IPS-18a (cell line): Measurements from ENCODE around the gene SIDT1.

Source experiments
- H3K27ac ChIP-seq: one replicate; pipeline ENCODE4 v1.5.1; 2013; ENCODE audit warnings: low read length
- H3K27me3 ChIP-seq: one replicate; pipeline ENCODE4 v1.6.1; 2013; ENCODE audit warnings: mild to moderate bottlenecking, low read length; ENCODE audit not compliant: control insufficient read depth, insufficient read depth
- H3K36me3 ChIP-seq: one replicate; pipeline ENCODE4 v1.6.1; 2013; ENCODE audit warnings: low read depth, low read length; ENCODE audit not compliant: control insufficient read depth
- H3K4me1 ChIP-seq: one replicate; pipeline ENCODE4 v1.6.1; 2013; ENCODE audit warnings: low read depth, low read length; ENCODE audit not compliant: control insufficient read depth
- H3K4me3 ChIP-seq: one replicate; pipeline ENCODE4 v1.5.1; 2013; ENCODE audit warnings: low read length
- H3K9ac ChIP-seq: one replicate; pipeline ENCODE4 v1.6.1; 2013; ENCODE audit warnings: mild to moderate bottlenecking, low read length, moderate library complexity
- H3K9me3 ChIP-seq: one replicate; pipeline ENCODE4 v1.6.1; 2013; ENCODE audit warnings: low read depth, low read length; ENCODE audit not compliant: control insufficient read depth

SIDT1 gene

DNA sequence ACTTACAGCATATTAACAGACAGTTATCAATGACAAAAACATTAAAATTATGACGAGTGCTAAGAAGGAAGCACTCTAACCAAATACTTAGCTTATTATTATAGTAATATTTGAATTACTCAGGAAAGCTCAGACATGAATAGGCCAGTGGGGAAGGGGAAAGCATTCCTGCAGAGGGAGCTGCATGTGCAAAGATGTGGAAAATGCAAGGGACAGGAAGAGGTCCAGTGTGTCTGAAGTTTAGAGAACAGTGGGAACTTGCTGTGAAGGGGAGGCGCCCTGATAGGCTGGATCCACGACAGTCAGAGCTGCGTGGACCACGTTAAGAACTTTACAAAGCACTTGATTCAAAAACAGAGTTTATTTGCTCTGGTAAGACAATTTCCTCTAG lies 16.2 kb upstream of the SIDT1 start:
- Histone ChIP-seq H3K27me3 (peaks cover 23% of the 10 kb centered on the region), H3K36me3 (no peaks in the 10 kb centered on the region), H3K4me3 (no peak overlapping the region), H3K9ac (no peak overlapping the region), H3K4me1 (peaks cover 8% of the 10 kb centered on the region), H3K27ac (no peak overlapping the region), H3K9me3 (no peaks in the 10 kb centered on the region)

DNA sequence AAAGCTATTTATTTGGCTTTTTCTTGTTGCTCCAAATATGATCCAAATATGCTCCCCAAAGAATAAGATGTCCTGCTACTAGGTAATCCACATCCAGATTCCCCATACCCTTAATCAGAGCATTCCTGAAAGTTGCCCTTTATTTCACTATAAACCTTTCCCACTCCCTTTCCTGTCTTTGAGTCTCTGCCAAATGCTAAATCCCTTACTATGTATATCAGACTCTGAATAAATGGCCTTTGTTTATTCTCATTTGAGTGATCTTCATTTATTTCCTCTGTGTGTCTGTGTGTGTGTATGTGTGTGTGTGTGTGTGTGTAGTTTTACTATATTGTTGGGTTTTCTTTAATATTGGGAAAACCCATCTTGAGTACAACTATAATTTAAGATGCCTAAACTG lies 10.4 kb upstream of the SIDT1 start:
- Histone ChIP-seq H3K9ac (no peak overlapping the region), H3K4me3 (no peak overlapping the region), H3K27ac (no peak overlapping the region), H3K27me3 (peaks cover 25% of the 10 kb centered on the region), H3K36me3 (no peaks in the 10 kb centered on the region), H3K4me1 (no peaks in the 10 kb centered on the region), H3K9me3 (no peaks in the 10 kb centered on the region)

DNA sequence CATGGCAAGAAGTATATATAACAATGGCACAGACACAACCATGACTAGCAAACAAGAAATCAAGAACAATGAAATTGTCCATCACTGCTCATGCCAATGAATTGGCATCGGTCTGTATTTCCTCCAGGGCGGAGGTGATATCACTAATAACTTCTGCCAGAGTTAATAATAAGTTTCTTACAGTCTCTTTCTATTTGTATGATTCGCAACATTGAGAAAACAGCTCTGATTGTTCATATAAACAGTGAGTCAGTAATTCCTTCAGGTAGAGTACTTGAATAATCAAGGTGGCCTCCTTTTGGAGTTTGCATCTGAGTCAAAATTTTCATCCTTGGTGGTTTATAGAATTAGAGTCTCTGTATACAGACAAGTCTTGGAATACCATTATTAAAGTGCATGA lies 9.1 kb upstream of the SIDT1 start:
- Histone ChIP-seq H3K27me3 (peaks cover 25% of the 10 kb centered on the region), H3K36me3 (no peaks in the 10 kb centered on the region), H3K4me1 (no peaks in the 10 kb centered on the region)

DNA sequence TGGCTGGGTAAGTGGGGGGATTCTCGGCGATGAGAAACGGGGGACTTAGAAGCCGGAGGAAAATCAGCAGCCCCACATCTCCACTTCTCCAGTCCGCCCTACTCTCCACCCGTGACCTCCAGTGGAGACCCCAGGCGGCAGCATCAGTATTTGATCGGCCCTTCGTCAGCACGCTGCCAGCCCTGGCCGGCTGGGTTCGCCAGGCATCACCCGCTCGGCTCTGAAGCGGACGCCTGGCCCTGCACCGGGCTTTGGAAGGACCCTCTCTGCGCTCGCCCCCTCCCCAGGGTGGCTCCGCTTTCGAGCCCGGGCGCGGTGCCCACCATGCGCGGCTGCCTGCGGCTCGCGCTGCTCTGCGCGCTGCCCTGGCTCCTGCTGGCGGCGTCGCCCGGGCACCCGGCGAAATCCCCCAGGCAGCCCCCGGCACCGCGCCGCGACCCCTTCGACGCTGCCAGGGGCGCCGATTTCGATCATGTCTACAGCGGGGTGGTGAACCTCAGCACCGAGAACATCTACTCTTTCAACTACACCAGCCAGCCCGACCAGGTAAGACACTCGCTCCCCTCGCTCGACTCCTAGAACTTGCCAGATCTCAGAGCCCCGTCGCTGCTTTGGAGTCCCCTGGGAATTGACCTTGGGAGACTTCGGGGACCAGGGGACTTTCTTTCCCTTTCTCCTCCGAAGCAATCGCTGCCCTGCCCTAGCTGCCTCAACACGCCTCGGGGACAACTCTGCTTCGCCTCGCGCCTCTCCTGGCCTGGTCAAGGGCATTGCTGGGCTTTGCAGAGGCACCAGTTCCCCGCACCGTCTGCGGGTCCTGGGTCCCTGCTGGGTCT lies 561 bp downstream of the SIDT1 start:
- H3K27me3 ChIP-seq: peaks cover 80% of the 10 kb centered on the region
- peak overlapping the region; percentile 77 for H3K4me3 ChIP-seq
- H3K36me3 ChIP-seq: no peaks in the 10 kb centered on the region
- no peak overlapping the region for H3K9ac ChIP-seq
- H3K9me3 ChIP-seq: no peaks in the 10 kb centered on the region
- H3K27ac ChIP-seq: no peak overlapping the region
- H3K4me1 ChIP-seq: peaks cover 3% of the 10 kb centered on the region

More for the DNA sequence above, 9.1 kb upstream of the SIDT1 start:
- Histone ChIP-seq H3K9me3 (no peaks in the 10 kb centered on the region), H3K9ac (no peak overlapping the region), H3K4me3 (no peak overlapping the region), H3K27ac (no peak overlapping the region)

DNA sequence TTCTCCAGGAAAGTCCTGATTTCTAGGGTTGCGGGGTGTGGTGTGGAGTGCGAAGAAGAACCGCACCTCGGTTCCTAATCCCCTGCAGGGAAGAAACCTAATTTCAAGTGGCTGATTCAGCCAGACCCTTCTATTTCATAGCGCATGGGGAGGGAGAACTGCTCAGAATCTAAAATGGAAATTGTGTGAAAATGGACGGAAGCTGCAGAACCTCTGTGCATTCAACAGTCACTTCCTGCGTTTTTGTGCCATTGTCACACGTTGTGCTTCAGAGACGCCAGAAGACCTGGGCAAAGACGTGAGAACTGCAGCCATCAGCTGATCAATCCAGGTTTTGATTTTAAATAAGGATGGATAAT lies 1.2 kb downstream of the SIDT1 start:
- Histone ChIP-seq H3K4me1 (peaks cover 3% of the 10 kb centered on the region), H3K9ac (no peak overlapping the region), H3K36me3 (no peaks in the 10 kb centered on the region), H3K4me3 (peak overlapping the region; percentile 77), H3K27ac (no peak overlapping the region), H3K27me3 (peaks cover 80% of the 10 kb centered on the region), H3K9me3 (no peaks in the 10 kb centered on the region)

DNA sequence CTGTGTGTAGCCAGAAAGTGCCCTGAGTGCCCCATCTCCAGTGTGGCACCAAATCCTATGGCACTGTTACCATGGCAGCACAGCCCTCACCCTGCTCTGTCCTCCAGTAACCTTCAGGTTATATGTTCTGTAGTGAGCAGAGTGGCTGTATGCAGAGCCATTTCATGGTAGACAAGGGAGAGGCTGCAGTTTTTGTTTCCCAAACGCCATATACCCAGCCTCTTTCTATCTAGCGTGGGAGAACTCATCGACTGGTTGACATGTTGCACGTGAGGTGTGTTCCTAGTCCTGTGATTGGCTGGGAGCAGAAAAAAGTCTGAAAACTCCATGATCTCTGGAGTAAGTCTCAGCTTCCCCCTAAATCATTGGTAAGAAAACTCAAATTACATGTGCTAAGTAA lies 2.0 kb downstream of the SIDT1 start:
- H3K4me3 ChIP-seq: no peak overlapping the region

DNA sequence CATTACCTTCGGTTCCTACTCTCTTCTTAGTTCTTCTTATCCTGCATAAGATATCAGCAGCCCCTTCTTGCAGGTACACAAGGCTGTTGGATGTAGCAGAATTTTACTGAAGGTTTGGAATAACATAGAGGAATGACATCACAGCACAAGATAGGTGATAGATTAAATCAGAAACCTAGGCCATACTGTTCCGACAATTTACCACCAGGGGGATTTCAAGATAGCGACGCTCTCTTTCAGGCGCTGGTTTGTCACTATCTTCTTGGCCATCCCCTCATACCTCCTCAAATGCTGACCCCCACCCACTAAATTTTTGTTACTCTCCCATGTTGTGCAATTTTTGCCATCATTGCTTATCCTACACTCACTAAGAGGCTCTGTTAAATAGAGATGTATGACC lies 3.5 kb downstream of the SIDT1 start:
- no peaks in the 10 kb centered on the region for H3K9me3 ChIP-seq
- H3K4me1 ChIP-seq: peaks cover 3% of the 10 kb centered on the region
- H3K27ac ChIP-seq: no peak overlapping the region
- no peak overlapping the region for H3K4me3 ChIP-seq
- no peaks in the 10 kb centered on the region for H3K36me3 ChIP-seq
- H3K9ac ChIP-seq: no peak overlapping the region
- peaks cover 57% of the 10 kb centered on the region for H3K27me3 ChIP-seq

More for the DNA sequence above, 2.0 kb downstream of the SIDT1 start:
- peaks cover 3% of the 10 kb centered on the region for H3K4me1 ChIP-seq
- no peaks in the 10 kb centered on the region for H3K36me3 ChIP-seq
- no peak overlapping the region for H3K9ac ChIP-seq
- peaks cover 73% of the 10 kb centered on the region for H3K27me3 ChIP-seq
- no peak overlapping the region for H3K27ac ChIP-seq
- H3K9me3 ChIP-seq: no peaks in the 10 kb centered on the region

DNA sequence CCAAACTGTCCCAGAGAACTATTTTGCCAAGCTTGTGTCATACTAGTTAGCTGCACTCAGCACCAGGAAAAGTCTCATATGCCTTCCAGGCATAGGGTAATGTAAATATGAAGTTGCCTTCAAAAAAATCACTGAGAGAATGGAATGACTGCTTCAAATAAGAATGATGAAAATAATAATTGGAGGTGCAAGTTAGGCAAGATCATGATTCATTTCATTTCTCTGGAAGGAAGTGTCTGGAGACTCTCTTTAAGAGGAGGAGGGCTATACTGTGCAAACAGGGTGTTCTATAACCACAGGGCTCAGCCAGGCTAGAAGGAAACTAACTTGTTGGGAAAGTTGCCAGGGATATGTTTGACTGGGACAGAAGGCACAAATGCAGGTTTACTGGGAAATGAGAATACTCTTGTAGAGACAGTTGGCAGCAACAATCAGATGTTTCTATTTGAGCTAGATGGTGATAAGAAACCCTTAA lies 4.3 kb downstream of the SIDT1 start:
- Histone ChIP-seq H3K9me3 (peaks cover 2% of the 10 kb centered on the region), H3K27me3 (peaks cover 50% of the 10 kb centered on the region), H3K9ac (no peak overlapping the region), H3K4me1 (peaks cover 3% of the 10 kb centered on the region), H3K27ac (no peak overlapping the region), H3K36me3 (no peaks in the 10 kb centered on the region), H3K4me3 (no peak overlapping the region)

DNA sequence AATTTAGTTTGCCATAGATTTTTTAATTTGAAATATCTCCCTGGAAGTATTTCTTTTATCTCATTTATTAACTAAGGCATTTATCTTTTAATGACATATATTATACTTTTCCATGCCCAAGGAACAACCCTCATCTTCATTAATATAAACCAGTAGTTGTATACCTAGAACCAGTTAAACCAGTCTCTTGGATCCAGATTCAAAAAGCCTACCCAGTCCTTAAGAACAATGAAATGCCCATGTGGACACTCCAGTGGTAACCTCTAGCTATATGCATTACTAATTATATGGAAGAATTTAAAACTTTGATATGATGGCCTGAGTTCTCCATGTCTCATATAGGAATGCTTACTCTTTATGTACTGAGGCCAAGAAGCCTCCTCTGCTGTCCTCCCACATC lies 4.8 kb downstream of the SIDT1 start:
- Histone ChIP-seq H3K4me3 (no peak overlapping the region), H3K9ac (no peak overlapping the region), H3K4me1 (peaks cover 2% of the 10 kb centered on the region), H3K27me3 (peaks cover 45% of the 10 kb centered on the region), H3K27ac (no peak overlapping the region), H3K9me3 (peaks cover 3% of the 10 kb centered on the region), H3K36me3 (no peaks in the 10 kb centered on the region)

DNA sequence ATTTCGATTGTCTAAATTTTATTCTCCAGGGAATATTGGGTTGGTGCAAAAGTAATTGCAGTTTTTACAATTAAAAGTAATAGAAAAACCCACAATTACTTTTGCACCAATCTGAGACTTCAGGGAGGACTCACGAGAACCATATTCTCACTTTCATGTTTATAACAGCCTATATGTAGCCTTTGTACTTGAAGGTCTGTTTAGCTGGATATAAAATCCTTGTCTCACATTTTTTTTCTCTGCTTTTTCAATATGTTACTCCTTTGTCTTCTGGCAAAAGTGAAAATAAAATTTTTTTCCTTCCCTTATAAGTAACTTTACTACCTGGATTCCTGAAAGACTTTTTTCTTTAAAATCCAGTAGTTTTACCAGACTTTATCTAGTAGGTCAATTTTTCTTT lies 9.2 kb downstream of the SIDT1 start:
- no peak overlapping the region for H3K9ac ChIP-seq
- peaks cover 3% of the 10 kb centered on the region for H3K9me3 ChIP-seq
- H3K27ac ChIP-seq: no peak overlapping the region
- no peaks in the 10 kb centered on the region for H3K4me1 ChIP-seq
- no peak overlapping the region for H3K4me3 ChIP-seq
- H3K36me3 ChIP-seq: no peaks in the 10 kb centered on the region
- H3K27me3 ChIP-seq: peaks cover 2% of the 10 kb centered on the region

DNA sequence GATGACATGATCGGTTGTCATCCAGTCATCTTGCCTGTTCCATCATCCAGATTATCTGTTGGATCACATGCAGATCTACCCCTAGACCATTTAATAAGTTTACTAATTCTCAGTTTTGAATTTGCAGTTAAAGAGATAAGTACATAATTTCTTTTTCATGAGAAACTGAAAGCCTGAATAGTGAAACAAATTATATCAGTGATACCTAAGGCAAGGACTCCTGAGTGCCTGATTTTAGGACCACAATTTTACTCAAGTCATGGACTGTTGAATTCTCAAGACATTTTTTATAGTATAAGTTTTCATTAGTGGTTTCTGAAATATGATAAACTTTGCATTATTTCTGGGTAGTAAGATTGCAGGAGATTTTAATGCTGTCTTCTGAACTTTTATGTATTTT lies 13.2 kb downstream of the SIDT1 start:
- H3K4me3 ChIP-seq: no peak overlapping the region
- H3K27ac ChIP-seq: no peak overlapping the region
- no peaks in the 10 kb centered on the region for H3K4me1 ChIP-seq
- peaks cover 3% of the 10 kb centered on the region for H3K9me3 ChIP-seq
- H3K27me3 ChIP-seq: no peaks in the 10 kb centered on the region
- no peak overlapping the region for H3K9ac ChIP-seq
- H3K36me3 ChIP-seq: no peaks in the 10 kb centered on the region

DNA sequence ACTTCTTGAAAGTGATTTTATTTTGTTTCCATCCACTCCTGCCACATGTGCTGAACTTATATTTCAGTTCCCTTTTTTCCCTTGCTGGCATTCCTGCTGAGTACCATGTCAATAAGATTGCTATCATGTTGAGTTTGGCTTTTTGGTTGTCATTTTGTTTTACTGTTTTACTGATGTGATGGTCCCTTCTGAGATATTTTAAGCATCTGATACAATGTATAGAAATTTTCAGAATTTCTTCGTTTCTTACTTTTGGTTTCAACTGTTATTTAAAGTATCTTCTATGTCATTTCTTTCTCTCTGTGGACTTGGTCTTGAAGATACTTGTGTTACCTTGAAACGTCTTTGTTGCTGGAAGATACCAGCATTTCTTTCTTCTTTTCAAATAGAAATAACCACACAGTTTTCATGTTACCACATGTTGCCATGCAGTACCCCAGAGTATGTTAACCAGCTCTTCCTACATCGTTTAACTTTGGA lies 14.1 kb downstream of the SIDT1 start:
- Histone ChIP-seq H3K9ac (no peak overlapping the region), H3K4me1 (no peaks in the 10 kb centered on the region), H3K36me3 (no peaks in the 10 kb centered on the region), H3K4me3 (no peak overlapping the region), H3K27ac (no peak overlapping the region), H3K27me3 (no peaks in the 10 kb centered on the region), H3K9me3 (peaks cover 3% of the 10 kb centered on the region)
